ENCODE results near the gene TBPL1. TPM values are rescaled to one million over a fixed set of nuclear protein-coding genes. Genes with fewer than 3 reads are reported as not detected.

TBPL1 gene
- total RNA-seq, 1 donor from 2014 or later, result 40.0 TPM

DNA sequence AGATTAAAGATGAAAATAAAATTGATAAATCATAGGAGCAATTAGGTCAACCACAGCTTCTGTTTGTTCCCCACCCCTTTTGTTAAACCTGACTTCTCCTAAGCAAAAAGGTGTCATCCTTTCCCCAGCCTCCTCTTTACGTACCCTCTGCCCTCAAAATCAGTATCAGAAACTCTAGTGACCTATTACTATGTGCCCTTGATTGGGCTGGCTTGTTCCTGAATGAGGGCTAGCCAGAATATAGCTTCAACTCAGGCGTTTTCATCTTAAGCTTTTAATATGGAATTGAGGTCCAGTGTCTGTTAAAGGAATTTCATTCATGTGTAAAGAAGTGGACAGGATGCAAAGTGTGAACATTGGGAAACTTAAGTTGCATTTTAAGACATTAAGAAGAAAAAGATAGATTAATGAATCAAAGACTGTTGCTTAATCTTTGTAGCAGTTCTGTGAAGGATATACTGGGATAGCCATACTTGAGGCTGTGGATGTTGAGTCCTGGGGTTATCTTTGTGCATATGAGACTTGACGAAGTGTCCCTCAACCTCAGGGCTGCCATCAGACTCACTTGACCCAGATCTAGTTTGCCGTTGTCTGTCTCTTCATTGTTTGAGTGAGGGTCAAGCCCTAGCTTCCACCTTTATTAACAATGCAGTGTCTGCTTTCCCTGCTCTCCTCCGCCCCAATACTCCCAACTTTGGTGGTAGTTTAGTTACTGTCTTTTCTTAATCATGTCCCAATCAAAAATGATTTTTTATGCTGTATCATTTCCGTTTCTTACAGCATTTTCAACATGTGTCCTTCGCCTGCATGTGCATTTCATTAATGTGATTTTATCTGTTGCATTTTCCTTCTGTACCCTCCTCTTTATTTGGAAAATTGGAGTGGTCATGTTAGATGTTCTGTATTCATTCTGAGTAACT lies 1.9 kb downstream of the TBPL1 start:
- Mint-ChIP-seq H3K4me1 (ENCODE audit: unreplicated experiment) (peaks cover 51% of the 10 kb centered on the region), H3K27ac (ENCODE audit: unreplicated experiment) (no peak overlapping the region), H3K9me3 (ENCODE audit: unreplicated experiment) (no peaks in the 10 kb centered on the region), H3K27me3 (ENCODE audit: unreplicated experiment) (peaks cover 16% of the 10 kb centered on the region), H3K4me3 (ENCODE audit: unreplicated experiment) (peak overlapping the region; percentile 48), H3K36me3 (ENCODE audit: low read depth, unreplicated experiment) (no peaks in the 10 kb centered on the region)
- TF ChIP-seq, protein P1, sequence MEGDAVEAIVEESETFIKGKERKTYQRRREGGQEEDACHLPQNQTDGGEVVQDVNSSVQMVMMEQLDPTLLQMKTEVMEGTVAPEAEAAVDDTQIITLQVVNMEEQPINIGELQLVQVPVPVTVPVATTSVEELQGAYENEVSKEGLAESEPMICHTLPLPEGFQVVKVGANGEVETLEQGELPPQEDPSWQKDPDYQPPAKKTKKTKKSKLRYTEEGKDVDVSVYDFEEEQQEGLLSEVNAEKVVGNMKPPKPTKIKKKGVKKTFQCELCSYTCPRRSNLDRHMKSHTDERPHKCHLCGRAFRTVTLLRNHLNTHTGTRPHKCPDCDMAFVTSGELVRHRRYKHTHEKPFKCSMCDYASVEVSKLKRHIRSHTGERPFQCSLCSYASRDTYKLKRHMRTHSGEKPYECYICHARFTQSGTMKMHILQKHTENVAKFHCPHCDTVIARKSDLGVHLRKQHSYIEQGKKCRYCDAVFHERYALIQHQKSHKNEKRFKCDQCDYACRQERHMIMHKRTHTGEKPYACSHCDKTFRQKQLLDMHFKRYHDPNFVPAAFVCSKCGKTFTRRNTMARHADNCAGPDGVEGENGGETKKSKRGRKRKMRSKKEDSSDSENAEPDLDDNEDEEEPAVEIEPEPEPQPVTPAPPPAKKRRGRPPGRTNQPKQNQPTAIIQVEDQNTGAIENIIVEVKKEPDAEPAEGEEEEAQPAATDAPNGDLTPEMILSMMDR (IDR thresholded peaks at IDR 0.05; ENCODE audit: unreplicated experiment), result no peak
- no peak for DNase-seq (ENCODE audit: low spot score)

DNA sequence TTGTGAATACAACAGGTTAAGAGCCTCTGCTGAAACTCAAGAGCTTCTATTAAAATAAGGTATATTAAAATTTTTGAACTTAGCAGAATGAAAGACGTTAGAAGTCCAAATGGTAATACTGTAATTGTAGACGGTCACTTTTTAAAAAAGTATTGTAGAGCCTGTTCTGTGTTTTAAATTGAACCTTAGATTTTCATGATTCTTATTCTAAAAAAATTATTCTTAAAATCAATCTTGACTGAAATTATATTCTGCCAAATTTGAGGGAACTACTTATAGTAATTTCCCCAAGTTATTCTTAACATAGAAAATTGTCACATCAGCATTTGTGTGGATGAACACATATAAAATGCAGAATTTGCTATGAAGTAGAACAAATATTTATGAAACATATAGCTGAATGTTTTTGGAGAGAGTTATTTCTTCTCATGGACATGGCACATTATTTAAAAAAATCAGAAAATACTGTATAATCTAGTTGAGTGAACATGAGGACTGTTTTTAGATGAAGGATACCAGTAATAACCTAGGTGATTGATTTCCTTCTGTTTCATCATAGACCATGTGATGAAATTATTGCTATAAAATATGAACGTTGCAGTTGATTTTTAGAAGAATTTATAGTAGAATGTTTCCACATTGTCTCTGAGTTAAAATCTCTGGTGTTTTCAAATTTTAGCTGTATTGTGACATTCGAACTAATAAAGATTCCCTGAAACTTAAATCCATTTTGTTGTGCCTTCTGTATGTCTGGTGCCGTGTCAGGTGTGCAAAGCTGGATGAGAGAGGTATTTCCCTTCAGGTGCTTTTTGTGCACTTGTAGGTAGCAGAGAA lies 2.8 kb downstream of the TBPL1 start:
- peaks cover 53% of the 10 kb centered on the region for H3K4me1 Mint-ChIP-seq (ENCODE audit: unreplicated experiment)
- H3K4me3 Mint-ChIP-seq (ENCODE audit: unreplicated experiment), result no peak overlapping the region
- H3K36me3 Mint-ChIP-seq (ENCODE audit: low read depth, unreplicated experiment), result no peaks in the 10 kb centered on the region
- H3K9me3 Mint-ChIP-seq (ENCODE audit: unreplicated experiment), result no peaks in the 10 kb centered on the region
- H3K27ac Mint-ChIP-seq (ENCODE audit: unreplicated experiment), result no peak overlapping the region
- peaks cover 16% of the 10 kb centered on the region for H3K27me3 Mint-ChIP-seq (ENCODE audit: unreplicated experiment)
- TF ChIP-seq, protein P1 (IDR thresholded peaks at IDR 0.05; ENCODE audit: unreplicated experiment), result no peak
- DNase-seq (ENCODE audit: low spot score), result no peak

DNA sequence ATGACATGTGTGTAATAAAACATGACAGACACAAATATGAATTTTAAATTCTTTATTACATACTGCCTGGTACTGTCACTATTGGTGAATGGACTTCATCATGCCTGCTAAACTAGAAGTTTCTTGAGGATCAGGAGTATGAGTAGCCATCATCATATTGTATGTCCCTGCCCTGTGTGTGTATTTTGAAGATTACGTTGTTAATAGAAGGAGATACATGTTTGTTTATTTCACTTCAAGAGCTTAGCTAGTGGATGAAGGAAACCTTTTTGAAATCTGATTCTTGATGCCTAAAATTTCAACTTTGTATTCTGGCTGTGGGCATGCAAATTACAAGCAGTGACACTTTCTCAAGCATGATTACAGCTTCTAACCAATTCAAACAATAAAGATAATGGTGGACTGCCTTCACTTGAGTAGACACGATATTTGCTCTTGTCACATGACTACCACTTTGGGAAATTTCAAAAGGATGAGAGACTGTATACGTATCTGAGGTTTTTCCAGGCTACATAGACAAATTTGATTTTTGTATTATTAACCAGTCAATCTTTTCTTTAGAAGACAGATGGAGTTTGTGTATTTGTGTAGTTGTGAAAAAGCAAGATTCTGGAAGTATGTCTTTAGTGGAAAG lies 3.5 kb downstream of the TBPL1 start:
- no peak overlapping the region for H3K27ac Mint-ChIP-seq (ENCODE audit: unreplicated experiment)
- peaks cover 50% of the 10 kb centered on the region for H3K4me1 Mint-ChIP-seq (ENCODE audit: unreplicated experiment)
- peaks cover 16% of the 10 kb centered on the region for H3K27me3 Mint-ChIP-seq (ENCODE audit: unreplicated experiment)
- no peaks in the 10 kb centered on the region for H3K36me3 Mint-ChIP-seq (ENCODE audit: low read depth, unreplicated experiment)
- H3K9me3 Mint-ChIP-seq (ENCODE audit: unreplicated experiment), result no peaks in the 10 kb centered on the region
- no peak overlapping the region for H3K4me3 Mint-ChIP-seq (ENCODE audit: unreplicated experiment)
- TF ChIP-seq, protein P1 (IDR thresholded peaks at IDR 0.05; ENCODE audit: unreplicated experiment), result no peak
- DNase-seq (ENCODE audit: low spot score), result no peak

DNA sequence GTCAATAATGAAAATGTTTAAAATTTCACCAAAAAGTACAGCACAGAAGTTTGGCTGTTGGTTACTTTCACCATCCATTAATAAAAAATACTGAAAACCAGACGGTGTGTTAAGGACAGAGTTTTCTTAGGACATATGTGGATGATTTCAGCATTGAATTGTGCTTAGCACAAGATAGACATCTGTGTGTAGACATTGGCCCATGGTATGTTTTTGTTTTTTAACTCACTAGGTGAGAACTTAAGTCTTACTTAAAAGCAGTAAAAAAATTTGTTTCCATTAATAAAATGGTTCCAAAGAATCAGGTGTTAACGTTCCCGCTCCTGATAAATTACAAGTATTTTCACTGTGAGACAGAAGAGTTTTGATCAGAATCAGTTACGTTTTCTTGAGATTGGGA lies 4.2 kb downstream of the TBPL1 start:
- Mint-ChIP-seq H3K27me3 (ENCODE audit: unreplicated experiment) (peaks cover 13% of the 10 kb centered on the region), H3K36me3 (ENCODE audit: low read depth, unreplicated experiment) (no peaks in the 10 kb centered on the region), H3K4me1 (ENCODE audit: unreplicated experiment) (peaks cover 48% of the 10 kb centered on the region), H3K9me3 (ENCODE audit: unreplicated experiment) (no peaks in the 10 kb centered on the region), H3K4me3 (ENCODE audit: unreplicated experiment) (no peak overlapping the region), H3K27ac (ENCODE audit: unreplicated experiment) (no peak overlapping the region)
- TF ChIP-seq, protein P1 (IDR thresholded peaks at IDR 0.05; ENCODE audit: unreplicated experiment), result no peak
- DNase-seq (ENCODE audit: low spot score), result no peak

Data from endothelial cell (in vitro differentiated cells).